Ramos (cell line): ENCODE data around the gene ANKRD42.

Experiments used
- in situ Hi-C: fragments of 300-500 bp; cut with MboI; formaldehyde crosslinking; loops from one replicate; pipeline ENCODE4 v1.14.3; 2022; ENCODE audit warnings: low sequenced_read_pairs; ENCODE audit not compliant: unreplicated experiment

ANKRD42 gene

DNA sequence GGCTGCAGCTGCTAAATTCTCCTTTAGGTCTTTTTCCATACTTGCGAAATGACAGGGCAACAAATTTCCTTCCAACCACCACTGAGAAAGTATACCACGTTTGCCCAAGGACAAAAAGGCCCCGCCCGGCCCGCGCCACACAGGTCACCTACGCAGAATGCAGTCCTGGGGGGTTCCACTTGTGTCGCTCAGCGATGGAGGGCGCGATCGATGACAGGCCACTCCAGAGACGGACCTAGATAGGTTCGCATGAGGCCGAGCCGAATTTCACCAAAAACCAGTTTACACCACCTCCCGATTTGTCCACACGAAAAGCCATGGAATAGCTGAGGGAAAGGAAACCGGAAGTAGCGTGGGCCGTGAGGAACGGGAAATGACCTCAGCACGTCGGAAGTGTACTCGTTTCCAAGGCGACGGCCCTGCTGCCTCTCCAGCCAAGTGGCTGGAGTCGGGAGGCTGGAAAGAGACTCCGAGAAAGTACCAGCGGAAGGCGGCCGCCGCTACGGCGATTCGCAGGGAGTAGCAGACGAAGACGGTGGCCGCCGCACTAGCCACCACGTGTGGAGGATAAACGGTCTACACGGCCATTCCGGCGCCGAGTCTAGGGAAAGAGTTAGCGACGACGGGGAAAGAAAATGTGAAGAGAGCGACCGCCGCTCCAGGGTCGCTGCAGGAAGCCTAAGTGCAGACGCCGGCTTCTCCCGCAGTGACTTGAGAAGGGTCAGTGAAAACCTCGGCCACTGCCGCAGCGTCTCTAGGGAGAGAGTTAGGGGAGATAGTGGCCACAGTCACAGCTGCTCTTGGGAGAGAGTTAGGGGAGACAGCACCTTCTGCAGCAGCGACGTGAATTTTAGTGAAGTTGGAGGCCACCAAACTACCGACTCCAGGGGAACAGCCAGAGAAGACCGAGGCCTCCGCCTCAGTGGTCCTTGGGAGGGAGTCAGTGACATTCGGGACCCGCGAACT is at the start of gene ANKRD42:
ANKRD42 (plus strand) TSS at position 398 of the 966 bp plus-strand sequence. CDS start 959 bp downstream, outside the sequence.
- in situ Hi-C loops: no loop called here

DNA sequence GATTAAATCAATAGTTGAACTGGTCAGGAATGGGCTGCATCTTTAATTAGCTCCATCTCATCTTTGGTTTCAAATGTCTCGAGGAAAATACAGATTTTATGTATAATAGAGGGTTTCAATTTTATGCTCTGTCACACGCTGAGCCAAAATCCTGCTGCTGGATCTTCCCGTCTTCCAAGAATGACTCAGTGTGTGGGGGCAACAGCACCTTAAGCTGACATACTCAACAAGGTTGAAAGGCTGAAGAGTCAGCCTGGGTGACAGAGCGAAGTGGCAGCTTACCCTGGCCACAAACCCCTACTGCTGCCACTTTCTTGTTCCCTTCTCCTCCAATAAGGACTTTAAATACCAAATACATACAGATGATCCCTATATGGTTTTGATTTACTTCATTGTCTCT is 45.6 kb upstream of the ANKRD42 start:
- in situ Hi-C loops: no loop called here

DNA sequence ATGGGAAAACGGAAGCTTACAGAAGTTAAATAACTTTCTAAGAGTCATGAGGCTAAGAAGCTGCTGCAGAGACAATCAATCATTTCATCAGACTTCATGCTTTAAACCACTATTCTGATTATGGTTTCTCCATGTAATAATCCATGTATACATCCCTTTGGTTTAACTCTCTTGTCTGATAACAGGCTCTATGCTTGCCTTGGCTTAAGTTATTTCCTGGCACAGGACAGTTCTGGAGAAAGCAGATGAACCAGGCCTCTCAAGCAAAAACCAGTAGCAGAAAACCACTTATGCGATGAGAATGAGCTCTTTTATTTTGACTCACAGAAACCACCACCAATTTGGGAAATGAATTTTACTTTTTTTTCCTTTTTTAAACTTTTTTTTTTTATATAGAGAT is 43.1 kb upstream of the ANKRD42 start:
- in situ Hi-C loops: no loop called here

DNA sequence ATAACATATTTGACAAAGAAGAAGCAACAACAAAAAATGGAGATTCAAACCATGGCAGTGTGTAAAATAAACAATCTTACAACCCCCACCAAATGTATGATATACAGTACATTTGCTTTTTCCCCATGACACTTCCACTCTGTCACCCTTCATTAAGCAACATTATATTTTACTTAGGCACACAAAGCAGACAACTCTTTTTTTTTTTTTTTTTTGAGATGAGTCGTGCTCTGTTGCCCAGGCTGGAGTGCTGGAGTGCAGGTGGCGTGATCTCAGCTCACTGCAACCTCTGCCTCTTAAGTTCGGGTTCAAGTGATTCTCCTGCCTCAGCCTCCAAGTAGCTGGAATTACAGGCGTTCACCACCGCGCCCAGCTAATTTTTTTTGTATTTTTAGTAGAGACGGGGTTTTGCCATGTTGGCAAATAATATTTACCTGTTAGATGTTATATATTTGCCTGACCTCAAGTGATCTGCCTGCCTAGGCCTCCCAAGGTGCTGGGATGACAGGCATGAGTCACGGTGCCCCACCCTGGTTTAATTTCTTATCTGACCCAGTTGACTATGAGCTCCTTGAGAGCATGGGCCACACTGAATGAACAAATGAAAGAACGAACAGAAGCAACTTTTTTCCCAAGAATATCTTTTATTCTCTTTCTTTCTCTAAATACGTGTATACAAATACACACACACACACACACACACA is 42.1 kb upstream of the ANKRD42 start:
- in situ Hi-C loops: no loop called here

DNA sequence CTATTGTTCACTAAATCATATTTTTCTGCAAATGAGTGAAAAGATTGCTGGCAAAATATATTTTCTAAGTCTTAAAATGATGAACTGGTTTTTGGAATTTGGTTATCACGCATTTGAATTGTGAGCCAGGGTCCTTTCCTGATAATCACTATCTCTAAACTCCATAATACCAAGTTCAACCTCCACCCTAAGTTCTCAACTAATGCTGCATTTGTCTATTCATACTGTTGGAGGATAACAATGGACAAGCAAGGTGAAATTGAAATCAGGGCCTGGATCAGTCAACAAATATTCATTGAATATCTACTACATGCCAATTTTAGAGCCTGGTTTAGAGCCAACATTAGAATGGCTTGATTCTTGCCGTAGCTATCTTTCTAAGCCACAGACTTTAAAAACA is 41.2 kb upstream of the ANKRD42 start:
- in situ Hi-C loops: no loop called here

DNA sequence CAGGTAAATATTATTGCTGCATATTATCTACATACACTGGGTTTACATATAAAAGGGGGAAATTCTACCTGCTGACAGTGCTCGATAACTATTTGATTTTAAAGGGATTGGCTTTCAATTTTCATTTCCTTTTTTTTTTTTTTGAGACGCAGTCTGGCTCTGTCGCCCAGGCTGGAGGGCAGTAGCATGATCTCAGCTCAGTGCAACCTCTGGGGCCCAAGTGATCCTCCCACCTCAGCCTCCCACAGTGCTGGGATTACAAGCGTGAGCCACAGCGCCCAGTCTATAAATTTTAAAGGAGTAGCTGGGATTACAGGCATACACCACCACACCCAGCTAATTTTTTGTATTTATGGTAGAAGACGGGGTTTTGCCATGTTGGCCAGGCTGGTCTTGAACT is 39.7 kb upstream of the ANKRD42 start:
- in situ Hi-C loops: no loop called here

DNA sequence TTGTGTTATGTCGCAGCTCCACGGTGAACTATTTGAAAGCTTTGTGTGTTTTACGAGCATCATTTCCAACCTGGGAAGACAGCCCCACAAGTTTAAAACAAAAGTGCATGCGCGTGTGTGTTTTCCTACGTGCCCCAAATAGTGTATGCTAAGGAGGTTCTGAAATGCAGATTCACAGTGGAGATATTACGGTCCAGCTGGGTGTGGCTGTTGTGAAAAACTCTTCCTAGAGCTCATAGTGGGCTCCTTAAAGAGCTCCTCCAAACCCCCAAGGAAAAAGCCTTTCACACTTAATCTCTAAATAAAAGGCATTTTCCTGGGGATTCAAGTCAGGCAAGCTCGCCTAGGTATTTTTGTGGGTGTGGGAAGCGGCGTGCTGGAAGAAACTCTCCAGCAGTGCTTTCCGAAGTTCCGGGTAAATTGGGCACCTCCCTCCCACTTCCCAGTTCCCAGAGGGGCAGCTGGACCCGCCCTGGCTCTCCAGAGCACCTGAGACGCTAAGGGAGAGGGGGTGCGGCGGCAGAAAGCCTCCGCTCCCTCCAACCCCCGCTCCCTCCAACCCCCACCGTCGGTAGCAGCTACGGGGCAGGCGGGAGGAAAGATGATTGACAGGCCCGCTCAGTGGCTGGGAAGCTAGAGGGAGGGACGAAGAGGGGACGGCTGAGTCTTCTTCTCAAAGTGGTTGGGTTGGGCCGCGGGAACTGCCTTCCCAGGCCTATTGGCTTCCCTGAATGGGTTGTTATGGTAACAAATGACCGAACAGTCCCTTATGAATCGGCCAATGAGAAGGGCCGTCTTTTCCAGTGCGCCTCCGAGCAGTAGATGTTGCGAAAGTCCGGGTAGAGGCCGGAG is 37.1 kb upstream of the ANKRD42 start:
- in situ Hi-C loops: loop anchor here (5.0 kb wide), 1 partner anchor 89 kb away; no protein-coding TSS in a partner anchor

DNA sequence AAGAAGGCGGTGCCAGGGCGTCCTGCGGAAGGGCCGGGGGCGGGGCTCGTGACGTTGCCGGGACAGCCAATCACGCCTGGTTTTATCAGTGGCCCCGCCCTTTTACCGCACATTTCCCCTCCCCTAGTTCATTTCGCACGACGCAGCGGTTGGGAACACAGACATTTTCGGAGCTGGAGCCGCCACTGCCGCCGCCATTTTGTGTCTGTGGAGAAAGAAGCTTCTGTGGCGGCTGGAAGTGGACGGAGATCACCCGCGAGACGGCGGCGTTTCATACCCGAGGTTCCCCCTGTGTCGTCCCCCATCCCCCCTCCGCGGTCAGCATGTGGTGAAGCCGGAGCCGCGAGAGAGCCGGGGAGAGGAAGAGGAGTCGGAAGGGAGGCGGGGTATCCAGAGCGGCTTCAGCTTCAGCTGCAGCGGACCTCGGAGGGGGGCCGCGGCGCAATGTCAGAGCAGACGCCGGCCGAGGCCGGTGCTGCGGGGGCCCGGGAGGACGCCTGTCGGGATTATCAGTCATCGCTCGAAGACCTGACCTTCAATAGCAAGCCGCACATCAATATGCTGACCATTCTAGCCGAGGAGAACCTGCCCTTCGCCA is 36.4 kb upstream of the ANKRD42 start, which contains the start of gene PCF11:
PCF11 (plus strand) TSS at position 136 of the 598 bp plus-strand sequence; CDS start at position 445, 309 bp downstream.
- in situ Hi-C loops: loop anchor here (5.0 kb wide), 1 partner anchor 90 kb away; no protein-coding TSS in a partner anchor

DNA sequence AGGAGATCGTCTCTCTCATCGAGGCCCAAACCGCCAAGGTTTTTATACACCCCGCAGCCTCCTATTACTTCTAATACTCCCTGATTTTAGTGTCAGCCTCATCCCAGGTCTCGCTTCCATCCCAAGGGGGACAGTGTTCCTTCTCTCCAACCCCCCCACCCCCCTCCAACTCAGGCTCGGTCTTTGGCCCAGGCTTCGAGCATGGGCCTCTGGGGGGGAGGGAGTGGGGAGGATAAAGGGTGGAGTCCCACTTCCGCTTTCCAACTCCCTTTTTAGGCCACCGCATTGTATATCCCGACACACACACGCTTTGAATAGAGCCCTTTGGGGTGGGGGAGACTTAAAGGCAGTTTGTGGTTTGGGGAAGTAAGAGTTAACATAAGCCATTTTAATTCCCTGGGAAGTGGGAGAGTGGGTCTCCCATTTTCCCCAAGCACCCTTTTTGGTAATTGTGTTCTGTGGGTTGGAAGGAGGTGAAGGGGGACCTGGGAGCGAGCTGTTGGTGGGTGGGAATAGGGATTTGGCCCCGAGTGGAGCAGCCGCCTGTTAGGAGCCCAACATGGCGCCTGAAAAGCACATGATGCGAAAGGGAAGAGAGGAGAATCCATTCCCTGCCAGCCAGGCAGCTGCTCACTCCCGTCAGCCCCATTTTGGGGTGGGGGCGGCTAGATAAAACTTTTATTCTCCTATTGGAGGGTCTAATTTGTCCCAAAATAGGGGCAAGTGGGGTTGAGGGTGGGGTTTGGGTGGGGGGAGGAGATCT is 35.7 kb upstream of the ANKRD42 start:
- in situ Hi-C loops: loop anchor here (5.0 kb wide), 1 partner anchor 90 kb away; no protein-coding TSS in a partner anchor

DNA sequence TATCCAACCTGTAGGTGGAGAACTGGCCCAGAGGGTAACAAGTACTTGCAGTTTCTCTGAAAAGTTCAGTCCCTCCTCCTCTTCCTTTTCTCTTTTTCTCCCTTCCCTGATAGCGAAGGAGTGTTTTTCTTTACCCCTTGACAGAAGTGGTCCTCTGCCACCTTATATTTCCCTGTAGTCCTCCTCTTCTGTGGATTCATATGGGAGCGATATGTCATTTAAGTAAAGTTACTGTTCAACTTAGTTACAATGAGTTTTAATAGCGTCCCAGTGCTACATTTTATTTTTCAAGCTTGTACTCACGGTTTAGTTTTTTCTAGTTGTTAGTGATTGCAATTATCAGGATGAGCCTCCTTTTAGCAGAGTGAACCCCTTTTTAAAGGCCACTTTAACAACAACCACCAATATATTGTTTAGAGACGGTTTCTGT is 35.1 kb upstream of the ANKRD42 start:
- in situ Hi-C loops: loop anchor here (5.0 kb wide), 1 partner anchor 91 kb away; no protein-coding TSS in a partner anchor

DNA sequence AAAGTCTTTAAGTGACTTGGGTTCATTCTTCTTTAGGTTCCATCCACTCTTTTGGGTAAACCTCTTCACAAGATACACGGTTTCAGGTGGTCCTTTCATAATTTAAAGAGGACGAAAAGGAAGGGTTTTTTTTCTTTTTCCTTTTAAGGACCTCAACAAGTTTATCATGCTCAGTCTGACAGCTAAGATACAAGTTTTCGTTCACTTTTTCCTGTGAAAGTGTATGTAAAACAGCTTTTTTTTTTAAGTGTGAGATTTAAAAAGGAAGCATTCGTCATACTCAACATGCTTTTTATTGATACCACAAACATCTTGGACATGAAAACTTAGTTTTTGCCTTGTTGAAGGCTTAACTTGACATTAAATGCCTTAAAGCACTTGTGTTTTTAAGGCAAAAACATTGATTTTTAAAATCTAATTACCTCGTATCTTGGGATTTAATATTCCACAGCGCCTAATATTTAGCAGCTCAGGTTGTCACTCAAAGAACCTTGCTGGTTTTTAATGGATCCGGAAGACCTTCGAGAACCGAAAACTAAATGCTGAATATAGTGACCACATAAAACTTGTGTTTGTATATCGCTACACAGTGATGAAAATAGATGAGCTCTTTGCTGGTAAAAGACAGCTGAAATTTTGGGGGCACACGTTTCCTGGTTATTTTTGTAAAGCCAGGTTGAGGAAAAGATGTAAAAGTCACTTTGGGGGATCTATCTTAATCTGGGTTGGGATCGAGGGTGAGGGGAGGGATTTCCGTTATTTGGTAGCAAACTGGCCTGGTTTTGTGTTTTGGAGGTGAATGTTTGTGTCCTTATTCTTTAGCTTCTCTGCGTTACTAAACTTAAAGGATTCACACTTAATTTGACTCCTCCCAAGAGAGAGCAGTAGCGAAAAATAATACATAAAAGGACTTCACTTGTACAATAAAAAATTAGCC is 34.3 kb upstream of the ANKRD42 start:
- in situ Hi-C loops: loop anchor here (5.0 kb wide), 1 partner anchor 92 kb away; no protein-coding TSS in a partner anchor

DNA sequence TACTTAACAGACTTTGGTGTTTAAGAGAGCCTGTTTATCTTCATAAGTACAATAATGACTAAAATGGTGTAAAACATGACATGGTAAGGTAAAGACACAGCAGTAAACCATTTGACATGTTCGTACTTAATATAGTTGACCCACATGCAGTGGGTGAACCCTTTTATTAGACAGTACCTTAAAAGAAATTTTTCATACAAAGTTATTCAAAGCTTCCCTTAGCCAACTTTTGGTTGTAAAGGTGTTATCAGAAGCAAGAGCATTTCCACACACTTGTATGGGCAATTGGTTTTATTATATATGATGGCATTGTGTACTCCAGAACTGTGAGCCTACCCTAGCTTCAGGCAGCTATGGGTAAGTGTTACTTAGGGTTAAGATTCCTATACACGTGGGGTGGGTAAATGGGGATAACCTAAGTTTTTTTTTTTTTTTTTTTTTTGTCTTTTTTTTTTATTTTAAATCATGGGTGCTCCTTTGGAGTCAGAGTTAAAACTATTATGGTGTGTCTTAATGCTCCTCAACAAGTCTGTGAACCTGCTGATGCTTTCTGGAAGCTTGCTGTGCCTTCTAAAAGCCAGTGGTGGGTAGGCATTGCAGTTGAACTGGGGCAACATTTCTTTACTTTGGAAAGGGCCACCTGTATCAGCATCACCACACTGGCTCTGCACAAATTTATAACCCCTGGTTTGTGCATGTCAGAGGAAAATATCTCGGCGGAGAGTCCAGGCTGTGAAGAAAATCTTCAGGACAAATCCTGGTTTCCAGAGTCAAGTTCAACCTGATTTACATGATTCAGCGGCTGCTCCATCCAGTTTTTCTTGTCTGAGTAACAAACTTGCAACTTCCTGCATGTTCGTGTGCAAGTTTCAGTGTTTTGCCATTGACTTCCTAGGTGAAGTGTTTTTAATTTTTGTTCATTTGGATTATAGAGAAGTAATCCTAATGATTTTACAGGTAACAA is 33.3 kb upstream of the ANKRD42 start:
- in situ Hi-C loops: loop anchor here (5.0 to 10.0 kb wide), 2 partner anchors 93 to 245 kb away; no protein-coding TSS in a partner anchor

DNA sequence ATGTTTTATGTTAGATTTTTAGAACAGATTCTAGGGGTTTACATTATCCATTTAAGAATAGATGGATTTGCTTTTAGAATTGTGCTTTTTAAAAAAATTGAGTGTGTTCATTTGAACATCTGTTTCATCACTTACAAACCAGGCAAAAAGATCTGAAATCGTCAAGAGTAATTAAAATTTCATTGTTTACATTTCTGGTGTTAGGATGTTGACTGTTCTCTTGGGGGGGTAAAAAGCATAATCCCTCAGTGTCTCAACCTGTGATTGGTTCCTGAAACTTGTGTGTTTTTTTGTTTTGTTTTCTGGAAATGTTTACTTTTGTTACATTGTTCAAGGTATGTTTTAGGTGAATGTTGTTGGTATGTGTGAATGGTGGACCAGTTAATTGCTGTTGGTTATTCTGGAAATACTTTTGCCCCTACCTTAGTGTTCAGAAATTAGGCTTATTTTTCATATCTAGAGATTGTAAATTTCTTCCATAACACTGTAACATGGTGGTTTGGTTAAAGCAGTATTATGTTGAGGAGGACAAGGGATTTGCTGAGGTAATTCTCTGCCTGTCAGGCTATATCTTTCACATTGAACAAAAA is 31.8 kb upstream of the ANKRD42 start:
- in situ Hi-C loops: loop anchor here (10.0 kb wide), 1 partner anchor 247 kb away; no protein-coding TSS in a partner anchor

DNA sequence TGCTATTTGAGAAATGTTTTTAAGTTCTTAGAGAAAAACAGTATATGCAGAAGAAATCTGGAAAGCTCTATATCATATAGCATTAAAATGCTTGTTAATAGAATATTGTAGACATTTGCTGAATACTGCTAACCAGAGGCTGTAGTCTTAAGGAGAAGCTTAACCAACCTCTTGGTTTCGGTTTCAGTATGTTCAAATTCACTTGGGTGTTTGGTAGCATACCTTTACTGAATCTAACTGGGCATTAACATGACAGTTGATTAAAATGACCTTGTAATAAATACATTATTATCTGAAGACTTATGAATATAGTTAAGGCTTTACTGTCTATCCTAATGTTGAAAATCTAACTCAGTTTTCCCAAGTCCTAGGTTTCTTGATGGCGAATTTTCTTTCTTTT is 31.1 kb upstream of the ANKRD42 start:
- in situ Hi-C loops: loop anchor here (10.0 kb wide), 1 partner anchor 248 kb away; no protein-coding TSS in a partner anchor

DNA sequence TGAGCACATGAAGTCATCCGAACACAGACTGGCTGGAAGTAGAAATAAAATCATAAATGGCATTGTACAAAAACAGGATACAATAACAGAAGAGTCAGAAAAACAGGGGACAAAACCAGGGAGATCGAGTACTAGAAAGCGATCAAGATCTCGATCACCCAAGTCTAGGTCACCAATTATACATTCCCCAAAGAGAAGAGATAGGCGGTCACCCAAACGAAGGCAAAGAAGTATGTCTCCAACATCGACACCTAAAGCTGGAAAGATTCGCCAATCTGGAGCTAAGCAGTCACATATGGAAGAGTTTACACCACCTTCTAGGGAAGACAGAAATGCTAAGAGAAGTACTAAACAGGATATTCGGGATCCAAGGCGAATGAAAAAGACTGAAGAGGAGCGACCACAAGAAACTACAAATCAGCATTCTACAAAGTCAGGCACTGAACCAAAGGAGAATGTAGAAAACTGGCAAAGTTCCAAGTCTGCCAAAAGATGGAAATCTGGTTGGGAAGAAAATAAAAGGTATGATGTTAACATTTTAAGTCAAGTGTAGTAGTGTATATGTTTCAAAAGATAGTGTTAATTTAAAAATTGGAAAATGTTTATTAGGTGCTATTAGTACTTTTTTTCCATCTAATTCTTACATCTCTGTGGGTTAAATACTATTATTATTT is 27.2 kb upstream of the ANKRD42 start:
- in situ Hi-C loops: loop anchor here (10.0 kb wide), 1 partner anchor 252 kb away; no protein-coding TSS in a partner anchor
